Measurements from ENCODE around the gene NAV2.

The NAV2 gene

GRCh38 chr11:19712281-19713195, at the start of gene NAV2:
TSS of gene NAV2 (plus strand) at chr11:19712837. CDS start at chr11:19713696, 859 bp downstream.
- peak; percentile 61 for DNase-seq

- DNase-seq = no peak
Measured at GRCh38 chr11:19663206-19663605, 49.4 kb upstream of the NAV2 start.

GRCh38 chr11:19664886-19665548, 47.6 kb upstream of the NAV2 start:
- DNase-seq = no peak

- no peak for DNase-seq
Measured at GRCh38 chr11:19666951-19667350, 45.7 kb upstream of the NAV2 start.

- DNase-seq = no peak
Measured at GRCh38 chr11:19669511-19669910, 43.1 kb upstream of the NAV2 start.

GRCh38 chr11:19670030-19670791, 42.4 kb upstream of the NAV2 start:
- no peak for DNase-seq

GRCh38 chr11:19672586-19673206, 39.9 kb upstream of the NAV2 start:
- DNase-seq = no peak

GRCh38 chr11:19673924-19674729, 38.5 kb upstream of the NAV2 start:
- no peak for DNase-seq

- no peak for DNase-seq
Measured at GRCh38 chr11:19674836-19675235, 37.8 kb upstream of the NAV2 start.

- DNase-seq = no peak
Measured at GRCh38 chr11:19675397-19675796, 37.2 kb upstream of the NAV2 start.

- DNase-seq = no peak
Measured at GRCh38 chr11:19676475-19677380, 35.9 kb upstream of the NAV2 start.

GRCh38 chr11:19677381-19678080, 35.1 kb upstream of the NAV2 start:
- DNase-seq = no peak

GRCh38 chr11:19679952-19680828, 32.4 kb upstream of the NAV2 start:
- no peak for DNase-seq

- no peak for DNase-seq
Measured at GRCh38 chr11:19680829-19681368, 31.7 kb upstream of the NAV2 start.

GRCh38 chr11:19683141-19683805, 29.4 kb upstream of the NAV2 start:
- no peak for DNase-seq

- DNase-seq = no peak
Measured at GRCh38 chr11:19683862-19684491, 28.7 kb upstream of the NAV2 start.

- no peak for DNase-seq
Measured at GRCh38 chr11:19686234-19686633, 26.4 kb upstream of the NAV2 start.

GRCh38 chr11:19687392-19687791, 25.2 kb upstream of the NAV2 start:
- DNase-seq = no peak
